Dedifferentiated amniotic fluid mesenchymal stem cell (primary cell): Measurements from ENCODE around the gene TM9SF1.

Experiments
- DNase-seq: peaks from one replicate; pipeline ENCODE4 v3.0.0-alpha.2; 2016; ENCODE audit errors: extremely low spot score

The TM9SF1 gene

DNA sequence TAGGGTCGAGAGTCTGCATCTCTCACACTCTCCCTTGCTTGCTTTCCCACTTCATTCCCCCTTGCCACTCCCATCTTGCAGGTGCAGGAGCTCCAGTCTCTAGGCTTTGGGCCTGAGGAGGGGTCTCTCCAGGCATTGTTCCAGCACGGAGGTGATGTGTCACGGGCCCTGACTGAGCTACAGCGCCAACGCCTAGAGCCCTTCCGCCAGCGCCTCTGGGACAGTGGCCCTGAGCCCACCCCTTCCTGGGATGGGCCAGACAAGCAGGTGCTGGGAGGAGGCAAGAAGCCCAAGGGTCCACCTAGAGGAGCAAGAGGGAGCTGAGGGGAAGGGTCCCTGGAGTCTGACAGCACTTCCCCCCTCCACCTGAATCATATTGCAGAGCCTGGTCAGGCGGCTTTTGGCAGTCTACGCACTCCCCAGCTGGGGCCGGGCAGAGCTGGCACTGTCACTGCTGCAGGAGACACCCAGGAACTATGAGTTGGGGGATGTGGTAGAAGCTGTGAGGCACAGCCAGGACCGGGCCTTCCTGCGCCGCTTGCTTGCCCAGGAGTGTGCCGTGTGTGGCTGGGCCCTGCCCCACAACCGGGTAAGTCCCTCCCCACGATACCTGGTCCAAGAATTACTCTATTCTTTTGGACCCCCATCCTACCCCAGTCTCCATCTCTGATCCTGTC is 43.7 kb downstream of the TM9SF1 start:
- DNase-seq: no peak

DNA sequence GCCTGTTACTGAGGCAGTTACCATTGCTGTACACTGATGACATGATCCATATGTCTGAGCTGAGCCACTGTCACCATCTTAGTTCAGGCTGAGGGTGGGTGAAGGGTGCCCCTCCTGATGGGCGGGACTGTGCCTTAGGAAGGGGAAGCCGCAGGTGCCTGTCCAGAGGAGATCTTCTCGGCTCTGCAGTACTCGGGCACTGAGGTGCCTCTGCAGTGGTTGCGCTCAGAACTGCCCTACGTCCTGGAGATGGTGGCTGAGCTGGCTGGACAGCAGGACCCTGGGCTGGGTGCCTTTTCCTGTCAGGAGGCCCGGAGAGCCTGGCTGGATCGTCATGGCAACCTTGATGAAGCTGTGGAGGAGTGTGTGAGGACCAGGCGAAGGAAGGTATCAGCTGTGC is 44.2 kb downstream of the TM9SF1 start:
- DNase-seq: no peak

DNA sequence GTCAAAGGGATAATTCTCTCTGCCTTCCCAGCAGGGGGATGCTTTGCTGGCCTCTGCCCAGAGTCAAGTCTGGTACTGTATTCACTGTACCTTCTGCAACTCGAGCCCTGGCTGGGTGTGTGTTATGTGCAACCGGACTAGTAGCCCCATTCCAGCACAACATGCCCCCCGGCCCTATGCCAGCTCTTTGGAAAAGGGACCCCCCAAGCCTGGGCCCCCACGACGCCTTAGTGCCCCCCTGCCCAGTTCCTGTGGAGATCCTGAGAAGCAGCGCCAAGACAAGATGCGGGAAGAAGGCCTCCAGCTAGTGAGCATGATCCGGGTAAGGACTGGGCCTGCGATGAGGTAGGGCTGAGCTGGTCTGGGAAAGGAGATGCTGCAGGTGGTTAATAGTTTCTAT is 44.7 kb downstream of the TM9SF1 start:
- no peak for DNase-seq

DNA sequence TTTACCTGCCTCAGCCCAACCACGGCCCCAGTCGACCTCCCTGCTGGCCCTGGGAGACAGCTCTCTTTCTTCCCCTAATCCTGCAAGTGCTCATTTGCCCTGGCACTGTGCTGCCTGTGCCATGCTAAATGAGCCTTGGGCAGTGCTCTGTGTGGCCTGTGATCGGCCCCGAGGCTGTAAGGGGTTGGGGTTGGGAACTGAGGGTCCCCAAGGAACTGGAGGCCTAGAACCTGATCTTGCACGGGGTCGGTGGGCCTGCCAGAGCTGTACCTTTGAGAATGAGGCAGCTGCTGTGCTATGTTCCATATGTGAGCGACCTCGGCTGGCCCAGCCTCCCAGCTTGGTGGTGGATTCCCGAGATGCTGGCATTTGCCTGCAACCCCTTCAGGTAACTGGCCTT is 45.2 kb downstream of the TM9SF1 start:
- DNase-seq: no peak

DNA sequence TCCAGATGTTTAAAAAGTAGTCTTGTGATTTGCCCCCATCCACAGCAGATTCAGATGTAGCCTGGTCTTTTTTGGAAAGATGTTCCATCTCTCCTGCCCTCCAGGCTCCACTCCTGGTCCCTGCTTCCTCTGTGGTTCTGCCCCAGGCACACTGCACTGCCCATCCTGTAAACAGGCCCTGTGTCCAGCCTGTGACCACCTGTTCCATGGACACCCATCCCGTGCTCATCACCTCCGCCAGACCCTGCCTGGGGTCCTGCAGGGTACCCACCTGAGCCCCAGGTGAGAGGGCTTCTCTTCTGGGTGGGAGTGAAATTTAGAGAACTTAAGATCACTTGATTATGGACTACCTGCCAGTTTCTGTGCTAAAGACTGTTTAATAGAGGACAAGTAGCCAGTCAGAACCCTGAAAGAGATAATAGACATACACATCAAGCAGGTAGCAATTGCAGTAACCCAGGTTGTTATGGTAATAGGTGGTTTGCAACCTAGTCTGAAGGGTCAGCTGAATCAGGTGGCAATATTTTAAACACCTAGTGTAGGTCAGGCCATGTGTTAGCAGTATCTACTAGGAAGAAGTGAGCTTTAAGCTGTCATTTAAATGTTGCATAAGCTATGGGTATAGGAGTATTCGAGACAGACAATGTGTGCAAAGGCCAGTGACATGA is 45.8 kb downstream of the TM9SF1 start:
- DNase-seq: no peak

DNA sequence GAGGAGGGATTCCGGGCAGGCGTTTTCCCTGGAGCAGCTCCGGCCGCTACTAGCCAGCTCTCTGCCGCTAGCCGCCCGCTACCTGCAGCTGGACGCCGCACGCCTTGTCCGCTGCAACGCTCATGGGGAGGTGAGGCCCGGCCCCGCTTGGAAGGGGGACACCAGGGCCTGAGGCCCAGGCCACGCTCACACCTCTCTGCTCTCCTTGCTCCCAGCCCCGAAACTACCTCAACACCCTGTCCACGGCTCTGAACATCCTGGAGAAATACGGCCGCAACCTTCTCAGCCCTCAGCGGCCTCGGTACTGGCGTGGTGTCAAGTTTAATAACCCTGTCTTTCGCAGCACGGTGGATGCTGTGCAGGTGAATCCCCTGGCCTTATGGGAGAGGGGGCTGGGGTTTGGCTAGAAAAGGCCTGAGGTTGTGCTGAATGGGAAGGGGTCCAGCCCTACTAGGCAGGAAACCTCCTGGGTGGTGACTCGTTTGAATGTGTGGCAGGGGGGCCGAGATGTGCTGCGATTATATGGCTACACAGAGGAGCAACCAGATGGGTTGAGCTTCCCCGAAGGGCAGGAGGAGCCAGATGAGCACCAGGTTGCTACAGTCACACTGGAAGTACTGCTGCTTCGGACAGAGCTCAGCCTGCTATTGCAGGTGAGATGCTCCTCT is 47.3 kb downstream of the TM9SF1 start:
- no peak for DNase-seq

DNA sequence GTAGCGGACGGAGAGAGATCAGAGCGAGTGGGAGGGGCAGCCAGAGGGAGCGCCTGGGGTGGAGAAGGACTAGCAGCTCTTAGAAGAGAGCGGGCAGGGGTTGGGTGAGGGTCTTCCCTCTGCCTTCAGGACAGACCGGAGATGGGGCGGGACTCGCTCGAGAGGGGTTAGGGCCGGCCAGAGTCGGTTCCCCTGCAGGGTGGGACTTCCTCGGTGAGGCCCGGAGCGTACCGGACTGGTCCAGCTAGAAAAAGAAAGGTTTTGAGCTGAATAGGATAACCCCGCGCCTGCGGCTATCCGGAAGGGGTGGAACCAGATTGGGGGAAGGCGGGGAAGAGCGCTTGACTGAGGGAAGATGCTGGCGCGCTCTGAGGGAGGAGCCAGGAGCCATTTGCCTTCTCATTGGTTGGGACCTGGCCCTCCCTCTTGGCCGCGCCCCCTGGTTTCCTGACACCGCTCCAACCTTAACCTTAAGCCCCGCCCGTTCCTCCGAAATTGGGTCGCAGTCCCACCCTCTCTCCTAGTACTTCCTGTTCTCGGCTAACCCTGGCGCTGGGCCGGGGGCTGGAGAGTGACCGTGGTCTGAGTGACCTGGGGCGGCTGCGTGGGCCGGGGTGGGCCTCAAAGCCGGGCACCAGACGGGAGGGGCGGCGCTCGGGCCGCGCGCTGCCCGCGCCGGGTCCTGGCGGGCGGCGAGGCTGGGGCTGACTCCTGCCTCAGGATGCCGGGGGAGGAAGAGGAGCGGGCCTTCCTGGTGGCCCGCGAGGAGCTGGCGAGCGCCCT is 48.1 kb downstream of the TM9SF1 start, which contains the start of gene RNF31:
RNF31 (plus strand) TSS at position 521 of the 783 bp plus-strand sequence; CDS start at position 722, 201 bp downstream.
- peak; percentile 99 for DNase-seq

DNA sequence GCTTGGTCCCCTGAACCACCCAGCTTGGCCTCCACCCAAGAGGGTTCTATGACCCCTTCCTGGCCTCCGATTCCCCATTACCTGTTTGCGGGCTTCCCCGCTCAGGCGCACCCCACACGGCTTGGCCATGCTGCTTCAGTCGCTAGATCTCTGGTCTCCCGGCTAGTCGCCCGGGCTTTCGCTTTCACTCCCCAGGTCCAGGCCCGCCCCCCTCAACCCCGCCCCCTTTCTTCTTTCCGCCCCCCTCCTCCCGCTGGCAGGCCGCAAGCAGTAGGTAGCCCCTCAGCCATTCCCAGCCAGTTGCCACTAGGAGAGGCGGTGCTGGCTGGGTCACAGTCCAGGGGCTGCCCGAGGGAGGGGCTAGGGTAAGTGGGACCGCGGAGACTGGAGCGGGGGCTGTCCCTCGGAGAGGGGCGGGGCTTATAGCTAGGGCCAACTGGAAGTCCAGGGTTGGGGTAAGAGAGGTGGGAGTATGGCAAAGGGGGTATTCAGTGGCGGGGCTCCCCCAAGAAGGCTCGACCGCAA is 48.7 kb downstream of the TM9SF1 start, which contains the start of gene PSME2:
PSME2 (minus strand) TSS at position 158 of the 525 bp plus-strand sequence; CDS start at position 129, 29 bp downstream.
- peak; percentile 85 for DNase-seq

DNA sequence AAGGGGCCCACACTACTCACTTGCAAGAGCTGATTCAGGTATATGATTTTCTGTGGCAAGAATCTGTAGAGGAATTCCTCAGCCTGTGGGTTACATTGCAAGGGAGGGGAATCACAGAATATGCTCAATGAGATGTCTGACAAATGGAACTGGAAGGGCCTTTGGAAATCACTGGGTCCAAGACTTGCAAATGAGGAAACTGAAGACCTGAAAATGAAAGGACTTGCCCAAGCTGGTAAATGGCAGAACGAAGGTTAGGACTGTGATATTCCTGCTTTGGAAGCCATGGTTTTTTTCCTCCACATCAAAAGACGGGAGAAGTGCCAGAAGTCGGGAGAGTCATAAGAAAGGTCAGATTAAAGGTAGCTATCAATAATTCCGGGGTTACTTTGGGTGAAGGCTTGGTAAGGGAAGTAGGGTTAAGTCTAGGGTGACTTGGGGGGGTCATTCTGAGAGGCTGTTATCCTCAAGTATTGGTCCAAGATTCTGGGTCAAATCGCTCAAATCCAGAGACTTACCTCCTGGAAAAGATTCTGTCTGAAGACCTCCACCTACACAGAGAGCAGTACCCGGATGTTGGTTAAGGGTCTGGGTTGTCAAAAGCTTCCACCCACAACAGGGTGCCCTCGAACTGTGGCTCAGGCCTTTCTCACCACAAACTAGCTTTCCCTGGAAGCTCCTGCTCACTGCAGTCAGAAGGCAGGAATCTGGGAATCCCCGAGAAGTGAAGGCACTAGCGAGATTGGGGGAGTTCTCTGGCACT is 49.4 kb downstream of the TM9SF1 start:
- DNase-seq: no peak

DNA sequence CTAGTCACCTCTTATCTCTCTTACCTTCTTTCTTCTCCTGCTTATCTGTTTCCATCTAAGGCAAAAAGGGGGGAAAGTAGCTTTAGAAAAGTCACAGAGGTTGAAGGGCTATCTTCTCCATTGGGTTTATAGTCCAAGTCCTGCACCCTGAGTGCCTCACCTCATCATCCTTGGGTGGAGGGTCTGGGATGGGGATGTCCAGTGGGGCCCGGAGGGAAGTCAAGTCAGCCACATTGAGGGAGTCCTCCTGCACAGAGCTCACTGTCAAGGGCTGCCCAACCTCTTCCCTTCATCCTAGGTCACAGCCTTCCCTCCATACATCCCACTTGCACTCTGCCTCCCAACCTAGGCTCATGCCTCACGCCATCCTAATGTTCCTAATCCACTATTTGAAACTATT is 50.0 kb downstream of the TM9SF1 start:
- no peak for DNase-seq

DNA sequence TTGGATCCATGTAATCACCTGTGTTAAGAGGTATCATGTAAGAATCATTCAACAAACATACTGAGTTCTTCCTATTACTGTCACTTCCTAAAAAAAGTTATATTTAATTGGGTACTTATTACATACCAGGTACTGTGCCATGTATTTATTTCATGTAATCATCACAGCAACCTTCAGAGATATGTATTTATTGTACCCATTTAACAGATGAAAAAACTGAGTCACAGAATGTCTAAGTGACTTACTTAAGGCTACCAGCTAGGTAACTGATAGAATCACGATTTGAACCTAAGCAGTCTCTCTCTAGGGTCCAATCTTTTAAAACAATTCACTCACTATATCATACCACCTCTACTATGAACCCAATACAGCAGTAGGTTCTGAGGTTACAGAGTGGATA is 50.8 kb downstream of the TM9SF1 start:
- DNase-seq: no peak

DNA sequence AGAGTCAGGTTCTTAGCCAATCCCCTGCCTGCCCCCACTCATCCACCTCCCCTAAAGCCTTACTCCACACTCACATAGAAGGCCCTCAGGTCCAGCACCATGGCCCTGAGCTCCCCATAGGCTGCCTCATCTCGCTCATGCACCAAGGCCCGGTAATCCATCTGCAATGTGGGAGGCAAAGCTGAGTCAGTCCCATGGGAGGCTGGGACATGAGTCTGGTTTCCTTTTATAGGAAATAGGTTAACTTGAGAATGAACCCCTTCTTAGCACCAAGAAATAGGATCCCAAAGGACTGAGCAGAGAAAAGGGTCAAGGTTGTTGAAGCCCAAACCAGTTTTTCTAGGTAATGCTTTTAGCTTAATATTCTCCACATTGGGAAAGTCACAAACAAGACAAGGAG is 51.7 kb downstream of the TM9SF1 start:
- no peak for DNase-seq

DNA sequence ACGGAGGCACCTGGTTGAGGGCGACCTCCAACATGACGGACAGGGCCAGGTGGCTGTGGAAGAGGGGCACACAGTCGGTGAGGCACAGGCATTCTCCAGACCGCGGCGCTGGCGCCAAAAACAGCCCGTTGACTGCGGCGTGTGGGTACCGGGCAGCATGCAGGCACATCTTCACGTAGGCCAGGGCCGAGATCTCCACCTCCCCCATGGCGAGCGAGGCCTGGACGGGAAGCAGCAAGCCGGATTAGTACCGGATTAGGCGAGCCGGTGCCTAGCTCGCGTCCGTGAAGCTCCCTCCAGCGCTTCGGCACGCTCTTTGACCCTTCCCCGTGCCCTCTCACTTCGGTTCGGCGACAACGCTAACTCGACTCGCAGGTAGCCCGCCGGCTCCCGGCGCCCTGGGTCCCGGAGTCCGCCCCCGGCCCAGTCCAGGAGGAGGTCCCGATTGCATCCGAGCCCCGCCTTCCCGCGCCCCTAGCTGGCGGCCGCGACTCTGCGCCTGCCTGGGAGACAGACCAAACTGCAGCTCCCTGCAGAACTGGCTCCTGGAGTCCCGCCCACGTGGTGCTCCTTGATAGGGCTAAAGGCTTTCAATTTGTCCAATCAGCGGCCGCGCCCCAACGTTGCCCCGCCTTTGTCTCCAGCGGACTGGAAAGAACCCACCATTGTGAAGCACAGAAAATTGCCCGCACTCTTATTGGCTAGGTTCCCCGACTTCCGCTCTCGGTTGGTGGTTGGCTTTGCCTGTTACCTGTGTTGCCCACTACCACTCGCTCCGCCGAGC is 54.0 kb downstream of the TM9SF1 start, which contains the start of gene EMC9:
EMC9 (minus strand) TSS at position 495 of the 784 bp plus-strand sequence; CDS start at position 208, 287 bp downstream.
- DNase-seq: peak; percentile 99

DNA sequence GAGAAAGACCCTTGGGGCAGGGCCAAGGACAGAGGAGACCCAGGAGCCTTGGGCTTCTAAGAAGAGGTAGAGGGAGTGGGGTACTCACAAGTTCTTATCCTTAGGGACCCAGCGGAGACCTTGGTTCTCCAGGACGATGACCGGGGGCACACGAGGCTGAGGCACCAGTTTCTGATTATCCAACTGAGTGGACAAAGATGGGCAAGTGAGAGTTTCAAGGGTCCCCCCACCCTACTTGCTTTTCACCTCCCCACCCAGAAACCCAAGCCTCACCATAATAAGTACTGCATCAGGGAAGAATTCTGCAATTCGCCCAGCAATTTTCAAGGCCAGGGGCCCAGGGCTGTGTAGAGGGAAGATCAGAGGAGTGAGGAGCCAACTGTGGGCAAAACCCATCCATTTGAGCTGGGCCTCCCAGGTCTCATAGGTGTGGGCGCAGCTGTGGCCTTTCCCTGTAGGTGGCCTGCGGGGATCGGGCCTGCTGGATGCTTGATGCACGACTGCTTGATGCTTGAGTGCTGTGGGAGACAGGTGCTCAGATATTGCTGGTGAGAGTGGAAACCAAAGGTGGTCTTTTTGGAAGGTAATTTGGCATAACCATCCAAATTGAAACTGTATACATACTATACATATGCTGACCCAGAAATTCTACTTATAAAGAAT is 55.8 kb downstream of the TM9SF1 start:
- no peak for DNase-seq
